ENCODE results near the gene GIMD1.

- no peak for TF ChIP-seq CTCF (IDR thresholded peaks at IDR 0.05)
- TF ChIP-seq REST (IDR thresholded peaks at IDR 0.05; ENCODE audit: low read depth, low read length) = no peak
- TF ChIP-seq MAX (IDR thresholded peaks at IDR 0.05; ENCODE audit: low read depth) = no peak
- peak; percentile 30; the same call in 1 of the 2 replicates for TF ChIP-seq JUND (IDR thresholded peaks at IDR 0.05)
Observed at GRCh38 chr4:106312377-106312776, 56.2 kb downstream of the GIMD1 start.

All from SK-N-SH (cell line).